HPDE6-E6E7 (cell line): ENCODE results near the gene CLN6.

Experiments
- DNase-seq: peaks from one replicate; pipeline ENCODE4 v3.0.0; 2011; ENCODE audit warnings: missing footprints; ENCODE audit errors: extremely low spot score

The CLN6 gene

DNA sequence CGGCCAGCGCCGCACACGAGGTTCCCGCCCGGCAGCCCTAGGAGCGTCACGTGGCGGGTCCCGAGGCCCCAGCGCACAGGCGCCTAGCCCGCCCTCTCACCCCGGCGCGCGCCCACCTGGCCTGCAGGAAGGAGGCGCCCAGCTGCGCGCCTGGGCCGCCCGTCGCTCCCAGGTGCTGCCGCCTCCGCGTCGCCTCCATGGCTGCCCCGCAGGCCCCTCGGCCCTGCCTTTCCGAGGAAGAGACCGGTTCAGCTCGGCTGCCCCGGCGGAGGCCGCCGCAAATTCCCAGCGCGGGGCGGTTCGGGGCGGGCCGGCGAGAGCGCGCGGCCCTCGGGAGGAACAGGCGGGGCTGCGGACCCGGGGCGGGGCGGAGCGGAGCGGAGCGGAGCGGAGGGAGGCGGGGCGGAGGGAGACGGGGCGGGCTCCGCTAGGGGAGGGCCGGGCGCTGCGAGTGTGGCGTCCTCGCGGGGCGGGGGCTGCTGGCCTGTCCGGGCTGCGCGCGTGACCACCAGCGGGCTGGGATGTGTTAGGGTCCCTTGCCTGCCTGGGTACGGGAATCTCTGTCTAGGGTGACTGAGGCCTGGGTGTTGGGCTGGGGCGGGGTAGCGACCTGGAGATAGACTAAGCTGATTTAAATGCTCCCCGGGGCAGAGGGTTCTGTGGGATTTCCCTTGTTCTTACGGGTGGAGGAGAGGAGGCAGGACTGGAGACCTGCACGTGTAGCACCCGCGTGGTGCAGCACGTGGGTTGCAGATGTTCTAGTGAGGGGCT, at the start of gene CLN6:
TSS of gene CLN6 (minus strand) at position 343 of the 771 bp plus-strand sequence. CDS start at position 199, 144 bp downstream.
- DNase-seq, result peak; percentile 78

DNA sequence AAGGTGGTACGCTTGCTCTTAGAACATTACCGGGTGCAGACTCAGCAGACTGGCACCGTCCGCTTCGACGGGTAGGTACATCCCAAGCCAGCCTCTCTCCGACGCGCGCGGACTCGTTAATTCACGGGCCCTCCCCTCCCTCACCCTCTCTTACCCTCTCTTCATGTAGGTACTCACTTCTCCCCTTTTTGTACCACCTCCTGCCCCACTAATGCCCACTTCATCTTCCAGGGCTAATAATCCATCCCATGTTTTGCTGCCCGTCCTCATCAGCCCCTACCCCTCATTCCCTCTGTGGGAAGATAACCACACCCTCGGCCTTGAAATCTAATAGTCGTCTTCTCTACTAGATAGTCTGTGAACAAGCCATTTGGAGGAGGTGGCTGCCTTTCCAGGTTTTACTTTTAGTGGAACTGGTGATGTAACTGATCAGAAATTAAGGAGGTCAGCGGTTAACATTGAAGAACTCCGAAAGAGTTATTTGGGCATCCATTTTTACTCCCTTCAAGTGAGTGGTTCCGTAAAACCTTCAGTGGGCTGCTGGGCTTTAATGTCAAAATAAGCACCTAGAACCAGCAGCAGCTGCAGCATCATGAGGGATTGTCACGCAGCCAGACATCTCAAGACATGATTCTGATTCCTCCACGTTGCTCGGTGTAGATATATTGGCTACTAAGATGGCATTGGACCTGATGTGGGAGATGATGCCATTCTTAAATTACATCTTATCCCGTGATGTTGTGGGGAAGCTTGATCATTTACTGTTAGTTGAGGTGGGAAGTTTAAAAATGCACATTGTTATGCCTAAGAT, 49.3 kb upstream of the CLN6 start:
- no peak for DNase-seq

DNA sequence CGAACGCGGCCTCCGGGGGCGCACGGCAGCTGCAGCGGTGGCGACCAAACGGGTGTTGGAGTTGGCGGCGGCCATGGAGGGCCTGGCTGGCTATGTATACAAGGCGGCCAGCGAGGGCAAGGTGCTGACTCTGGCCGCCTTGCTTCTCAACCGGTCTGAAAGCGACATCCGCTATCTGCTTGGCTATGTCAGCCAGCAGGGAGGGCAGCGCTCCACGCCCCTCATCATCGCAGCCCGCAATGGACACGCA, 48.7 kb upstream of the CLN6 start:
- DNase-seq, result no peak

DNA sequence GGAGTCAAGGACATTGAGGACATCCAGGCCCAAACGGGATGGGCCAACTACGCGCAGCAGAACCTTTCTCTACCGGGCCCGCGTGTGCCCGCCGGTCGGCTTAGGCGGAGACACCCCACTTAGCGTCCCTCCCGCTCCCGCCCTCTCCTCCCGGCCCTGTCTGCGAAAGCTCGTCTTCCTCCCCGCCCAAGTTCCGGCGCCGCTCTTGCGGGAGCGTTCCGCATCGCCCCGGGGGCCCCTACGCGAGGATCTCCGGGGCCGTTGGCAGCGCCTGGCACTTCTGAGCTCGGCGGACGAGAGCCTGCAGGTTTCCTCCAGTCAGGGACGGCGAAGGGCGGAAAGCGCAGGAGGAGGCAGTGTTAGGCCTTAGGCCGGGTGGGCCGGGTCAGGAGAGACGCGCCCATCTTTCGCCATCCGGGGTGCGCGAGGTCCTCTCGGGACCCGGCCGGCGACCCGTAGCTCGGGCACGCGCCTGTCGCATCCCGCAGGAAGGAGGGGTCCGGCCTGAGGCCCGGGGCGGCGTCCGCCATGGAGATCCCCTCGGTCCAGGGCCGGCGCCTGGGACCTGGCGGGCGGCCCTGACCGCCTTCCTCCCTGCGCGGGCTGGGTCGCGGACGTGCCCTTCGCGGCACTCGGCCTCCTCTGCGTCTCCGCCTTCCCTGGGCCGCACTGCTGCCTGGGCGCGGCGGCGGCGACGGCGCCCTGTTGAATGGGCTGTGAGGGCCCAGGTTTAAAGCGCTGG, 48.2 kb upstream of the CLN6 start, which contains the start of gene FEM1B:
TSS of gene FEM1B (plus strand) at position 143 of the 742 bp plus-strand sequence. CDS start 673 bp downstream, outside the sequence.
- peak; percentile 58 for DNase-seq

DNA sequence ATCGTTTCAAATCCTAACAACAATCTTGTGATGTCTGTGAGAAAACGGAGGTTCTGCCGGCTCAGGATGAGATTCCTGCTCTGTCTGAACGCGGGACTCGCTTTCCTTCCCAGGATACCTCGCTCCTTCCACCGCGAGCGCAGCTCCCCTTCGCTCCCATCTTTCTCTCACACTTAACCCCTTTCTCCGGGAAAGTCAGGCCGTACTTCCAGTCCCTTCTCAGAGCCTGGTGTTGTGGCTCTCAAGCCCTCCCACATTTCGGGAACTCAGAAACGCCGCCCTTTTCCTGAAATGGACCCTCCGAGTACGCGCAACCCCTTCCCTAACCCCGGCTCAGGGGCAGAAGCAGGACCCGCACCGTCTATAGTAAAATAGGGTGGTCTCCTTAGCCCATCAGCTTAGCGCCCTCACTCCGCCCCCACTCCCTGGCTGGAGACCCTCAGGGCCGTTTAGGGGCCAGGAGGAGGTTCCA, 47.6 kb upstream of the CLN6 start:
- no peak for DNase-seq

DNA sequence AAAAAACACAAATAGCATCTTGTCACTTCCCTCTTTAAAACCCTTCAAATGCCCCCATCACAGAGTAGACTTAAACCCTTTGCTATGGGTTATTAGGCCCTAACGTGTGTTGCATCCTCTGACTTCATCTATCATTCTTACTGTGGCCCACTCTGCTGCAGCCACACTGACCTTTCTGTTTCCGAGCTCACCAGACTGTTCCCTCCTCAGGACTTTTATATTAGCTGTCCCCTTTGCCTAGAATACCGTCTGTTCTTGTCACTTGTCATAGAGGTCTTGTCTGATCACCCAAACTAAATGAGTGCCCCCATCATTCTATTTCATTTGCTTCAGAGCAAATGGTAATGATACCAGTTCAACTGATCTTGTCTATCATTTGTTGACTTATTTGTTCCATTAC, 47.1 kb upstream of the CLN6 start:
- DNase-seq, result no peak

DNA sequence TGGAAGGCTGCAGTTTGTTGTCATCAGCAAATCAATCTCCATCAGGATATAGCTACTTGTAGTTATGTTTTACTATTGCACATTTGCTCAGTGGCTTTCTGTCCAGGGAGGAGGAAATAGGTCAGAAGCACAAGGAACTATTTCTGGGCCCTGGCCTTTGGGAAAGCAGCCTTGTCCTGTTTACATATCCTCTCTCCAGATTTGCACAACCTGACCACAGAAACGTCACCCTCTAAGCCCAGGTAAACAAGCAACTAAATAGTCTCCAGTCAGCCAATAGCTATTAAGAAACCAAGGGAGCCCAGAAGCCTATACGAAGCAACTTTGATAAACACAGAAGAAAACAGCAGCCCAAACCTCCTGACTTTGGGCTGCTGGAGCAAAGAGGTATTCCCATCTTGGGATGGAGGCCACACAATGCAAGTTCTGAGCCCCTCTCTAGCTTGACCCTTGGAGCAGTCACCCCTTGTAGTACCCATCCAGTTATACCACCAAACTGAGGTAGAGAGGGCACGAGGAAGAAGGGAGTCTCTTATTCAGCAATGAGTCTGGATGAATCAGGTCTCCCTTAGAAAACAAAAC, 45.7 kb upstream of the CLN6 start:
- no peak for DNase-seq

DNA sequence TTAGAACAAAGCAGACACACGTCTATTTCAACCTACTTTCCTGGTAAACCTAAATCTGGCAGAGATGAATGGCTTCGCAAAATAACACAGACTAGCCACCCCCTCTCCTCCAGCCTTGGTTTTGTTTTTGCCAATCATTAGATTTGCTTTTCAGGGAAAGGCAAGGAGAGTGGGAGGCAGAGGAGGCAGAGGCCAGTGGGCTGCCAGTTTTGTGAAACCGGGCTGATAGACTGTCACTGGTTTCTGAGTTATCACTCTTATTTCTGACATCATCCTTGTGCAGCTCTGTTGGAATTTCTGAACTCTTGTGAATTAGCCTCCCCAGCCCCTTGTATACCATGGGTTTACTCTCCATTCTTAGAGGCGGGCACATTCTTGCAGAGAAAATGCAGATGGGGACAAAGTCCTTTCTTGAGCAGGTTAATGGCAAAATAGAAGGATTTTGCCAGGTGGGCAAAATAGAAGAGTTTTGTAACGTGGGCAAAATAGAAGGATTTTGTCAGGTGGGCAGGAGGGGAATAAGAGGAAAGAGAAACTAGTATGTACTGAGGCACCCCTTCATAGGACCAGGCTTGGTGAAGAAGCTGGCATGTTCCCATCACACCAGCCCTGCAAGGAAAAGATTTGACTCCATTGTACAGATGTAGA, 44.8 kb upstream of the CLN6 start:
- DNase-seq, result no peak

DNA sequence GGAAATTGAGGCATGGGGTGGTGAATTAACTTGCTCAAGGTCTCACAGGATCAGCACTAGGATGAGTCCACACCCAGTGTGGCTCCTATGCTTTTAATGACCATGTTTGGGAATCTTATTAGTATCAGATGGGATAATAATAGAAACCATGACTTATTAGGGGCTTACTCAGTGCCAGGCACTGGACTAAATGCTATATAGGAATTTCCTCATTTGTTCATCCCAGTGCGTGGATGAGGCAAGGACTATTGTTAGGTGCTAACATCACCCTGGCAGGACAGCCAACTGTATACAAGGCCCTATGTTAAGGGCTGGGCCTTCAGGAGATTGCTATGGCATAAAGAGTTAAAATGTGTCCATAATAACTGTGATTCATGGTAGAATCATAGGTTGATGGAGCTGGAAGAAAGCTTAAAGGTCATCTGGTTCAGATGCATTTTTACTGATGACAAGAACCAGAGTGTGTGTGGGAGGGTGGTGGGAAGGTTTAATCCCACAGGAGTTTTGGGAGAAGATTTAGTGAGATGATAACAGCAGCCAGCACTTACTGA, 43.3 kb upstream of the CLN6 start:
- no peak for DNase-seq

DNA sequence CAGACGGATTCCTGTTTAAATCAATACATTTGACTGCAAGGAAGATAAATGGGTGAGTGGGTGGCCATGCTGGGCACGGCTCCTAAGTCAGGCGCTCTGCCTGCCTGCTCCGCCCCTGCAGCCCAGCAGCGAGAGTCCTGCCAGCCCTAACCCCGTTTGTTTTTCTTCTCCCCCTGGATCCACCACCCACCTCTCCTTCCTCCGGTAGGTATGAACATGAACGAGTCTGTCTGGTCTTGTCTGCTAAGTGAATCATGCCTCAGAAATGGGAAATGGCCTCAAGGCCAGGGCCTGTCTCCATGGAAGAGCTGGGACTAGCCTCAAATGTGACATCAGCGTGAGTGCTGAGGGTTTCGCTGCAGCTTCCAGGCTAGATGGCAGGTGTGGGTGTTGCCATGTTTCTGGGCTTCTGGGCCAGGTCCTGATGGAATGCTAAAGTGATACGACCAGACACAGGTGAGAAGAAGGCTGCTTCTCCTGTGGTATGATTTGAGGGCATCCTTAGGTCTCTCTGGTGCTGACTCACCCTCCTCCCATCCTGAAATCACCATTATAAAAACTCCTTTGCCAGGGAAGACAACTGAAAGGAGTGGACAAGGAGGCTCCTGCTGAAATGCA, 42.4 kb upstream of the CLN6 start:
- DNase-seq, result peak; percentile 85

DNA sequence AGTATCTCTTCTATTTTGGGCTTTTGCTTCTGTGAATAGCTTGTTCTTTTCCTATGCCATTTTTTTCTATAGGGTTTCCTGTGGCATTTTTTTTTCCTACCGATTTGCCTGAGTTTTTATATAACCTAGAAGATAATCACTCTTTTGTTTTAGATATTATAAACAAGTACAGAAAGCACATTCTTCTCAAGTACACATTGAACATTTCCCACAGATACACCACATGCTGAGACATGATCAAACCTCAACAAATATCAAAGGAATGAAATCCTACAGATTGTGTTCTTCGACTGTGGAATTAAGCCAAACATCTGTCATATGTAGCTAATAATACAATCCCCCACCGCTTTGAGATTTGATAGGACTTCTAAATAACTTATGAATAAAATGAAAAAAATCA, 38.9 kb upstream of the CLN6 start:
- DNase-seq, result no peak

DNA sequence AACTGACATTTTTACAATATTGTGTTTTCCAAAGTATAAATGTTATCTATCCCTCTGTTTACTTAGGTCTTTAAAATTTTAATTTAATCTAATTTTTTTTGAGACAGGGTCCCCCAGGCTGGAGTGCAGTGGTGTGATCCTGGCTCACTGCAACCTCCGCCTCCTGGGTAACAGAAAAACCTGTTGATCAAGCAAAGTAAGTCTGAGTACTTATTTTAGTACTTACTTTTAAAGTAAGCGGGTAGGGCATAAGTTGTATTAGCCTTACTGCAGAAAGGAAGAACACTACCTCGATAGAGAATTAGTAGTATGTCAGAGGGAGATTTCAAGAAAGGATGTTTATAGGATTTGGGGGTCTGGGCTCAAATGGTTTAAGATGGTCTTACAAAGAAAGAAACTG, 36.1 kb upstream of the CLN6 start:
- no peak for DNase-seq

DNA sequence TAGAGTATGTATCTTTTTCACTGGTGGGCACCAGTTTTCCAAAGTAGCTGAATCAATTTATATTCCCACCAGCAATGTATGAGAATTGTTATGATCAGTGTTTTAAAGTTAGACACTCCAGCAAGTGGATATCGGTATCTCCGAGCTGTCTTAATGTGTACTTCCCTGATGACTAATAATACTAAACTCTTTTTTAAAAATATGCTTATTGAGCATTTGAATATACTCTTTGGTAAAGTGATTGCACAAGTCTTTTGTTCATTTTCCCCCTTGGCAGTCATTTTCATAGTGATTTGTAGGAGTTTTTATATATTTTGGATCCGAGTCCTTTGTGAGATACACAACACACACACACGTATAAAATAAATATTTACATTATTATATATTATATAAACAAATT, 35.6 kb upstream of the CLN6 start:
- DNase-seq, result no peak

DNA sequence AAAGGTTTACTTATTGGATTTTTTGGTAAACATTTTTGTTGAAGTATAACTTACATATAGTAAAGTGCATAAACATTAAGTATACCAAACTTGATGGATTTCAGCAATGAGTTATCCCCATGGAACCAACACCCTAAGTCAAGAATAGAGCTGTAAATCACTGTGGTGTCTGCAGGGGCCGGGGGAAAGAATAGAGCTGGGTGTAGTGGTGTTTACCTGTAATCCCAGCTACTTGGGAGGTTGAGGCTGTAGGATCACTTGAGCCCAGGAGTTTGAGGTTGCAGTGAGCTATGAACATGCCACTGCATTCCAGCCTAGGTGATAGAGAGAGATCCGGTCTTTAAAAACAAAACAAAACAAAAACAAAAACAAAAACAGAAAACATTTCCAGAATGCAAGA, 34.8 kb upstream of the CLN6 start:
- DNase-seq, result no peak

DNA sequence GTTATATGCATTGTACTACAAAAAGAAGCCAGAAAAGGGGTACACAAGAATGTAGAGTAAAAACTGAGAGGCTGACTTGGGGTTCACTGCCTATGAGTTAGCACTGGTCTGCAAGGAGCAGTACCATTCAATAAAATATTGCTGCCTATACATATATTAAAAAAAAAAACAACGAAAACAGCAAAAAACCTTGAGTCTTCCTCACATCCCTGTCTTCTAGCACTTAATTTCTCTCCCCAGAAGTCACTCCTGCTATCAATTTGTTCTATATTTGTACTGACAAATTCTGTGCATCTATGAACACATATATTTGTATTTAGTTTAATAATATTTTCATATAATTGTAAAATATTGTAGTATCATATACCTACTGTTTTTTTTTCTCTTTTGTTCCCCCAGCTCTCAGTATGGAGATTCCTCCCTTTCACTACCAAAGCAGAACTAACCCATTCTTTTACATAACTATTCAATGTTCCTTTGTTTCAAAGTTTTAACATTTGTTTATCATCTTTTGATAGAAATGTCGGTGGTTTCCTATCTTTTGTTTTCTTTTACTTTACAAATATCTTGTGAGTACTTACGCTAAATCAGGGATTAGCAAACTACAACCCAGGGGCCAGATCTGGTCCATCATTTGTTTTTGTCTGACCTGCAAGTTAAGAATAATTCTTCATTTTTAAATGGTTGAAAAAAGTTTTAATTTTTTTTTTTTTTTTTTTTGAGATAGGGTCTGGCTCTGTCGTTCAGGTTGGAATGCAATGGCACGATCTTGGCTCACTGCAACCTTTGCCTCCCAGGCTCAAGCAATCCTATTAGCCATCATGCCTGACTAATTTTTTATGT, 33.2 kb upstream of the CLN6 start:
- no peak for DNase-seq

DNA sequence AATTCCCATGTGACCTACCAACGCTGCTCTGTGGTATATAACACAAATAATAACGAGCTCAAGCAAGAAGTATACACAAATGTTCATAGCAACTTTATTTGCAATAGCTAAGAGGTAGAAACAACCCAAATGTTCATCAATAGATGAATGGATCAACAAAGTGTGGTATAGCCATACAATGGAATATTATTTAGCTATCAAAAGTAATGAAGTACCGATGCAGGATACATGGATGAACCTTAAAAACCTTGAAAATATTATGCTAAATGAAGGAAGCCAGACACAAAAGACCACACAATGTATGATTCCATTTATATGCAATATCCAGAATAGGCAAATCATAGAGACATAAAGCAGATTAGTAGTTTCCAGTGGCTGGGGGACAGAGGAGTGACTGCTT, 32.5 kb upstream of the CLN6 start:
- DNase-seq, result no peak

DNA sequence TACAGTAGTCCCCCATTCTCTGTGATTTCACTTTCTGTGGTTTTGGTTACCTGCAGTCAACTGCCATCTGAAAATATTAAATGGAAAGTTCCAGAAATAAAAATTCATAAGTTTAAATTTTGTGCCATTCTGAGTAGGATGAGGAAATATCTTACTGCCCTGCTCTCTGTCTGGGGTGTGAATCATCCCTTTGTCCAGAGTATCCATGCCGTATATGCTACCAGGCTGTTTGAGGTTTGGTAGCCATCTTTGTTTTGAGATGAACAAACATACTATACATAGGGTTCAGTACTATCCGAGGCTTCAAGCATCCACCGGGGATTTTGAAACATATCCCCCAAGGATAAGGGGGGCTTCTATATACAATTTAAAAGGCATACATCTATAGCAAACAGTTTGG, 31.7 kb upstream of the CLN6 start:
- no peak for DNase-seq

DNA sequence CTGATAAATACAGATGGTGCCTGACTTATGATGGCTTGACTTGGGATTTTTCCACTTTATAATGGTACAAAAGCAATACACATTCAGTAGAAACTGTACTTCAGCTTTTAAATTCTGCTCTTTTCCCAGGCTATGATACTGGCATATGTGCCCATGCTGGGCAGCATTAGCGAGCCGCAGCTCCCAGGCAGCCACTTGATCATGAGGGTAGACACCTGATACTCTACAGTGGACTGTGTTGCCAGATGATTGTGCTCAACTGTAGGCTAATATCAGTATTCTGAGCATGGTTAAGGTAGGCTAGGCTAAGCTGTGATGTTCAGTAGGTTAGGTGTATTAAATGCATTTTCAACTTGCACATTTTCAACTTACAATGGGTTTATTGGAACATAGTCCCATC, 30.4 kb upstream of the CLN6 start:
- no peak for DNase-seq

DNA sequence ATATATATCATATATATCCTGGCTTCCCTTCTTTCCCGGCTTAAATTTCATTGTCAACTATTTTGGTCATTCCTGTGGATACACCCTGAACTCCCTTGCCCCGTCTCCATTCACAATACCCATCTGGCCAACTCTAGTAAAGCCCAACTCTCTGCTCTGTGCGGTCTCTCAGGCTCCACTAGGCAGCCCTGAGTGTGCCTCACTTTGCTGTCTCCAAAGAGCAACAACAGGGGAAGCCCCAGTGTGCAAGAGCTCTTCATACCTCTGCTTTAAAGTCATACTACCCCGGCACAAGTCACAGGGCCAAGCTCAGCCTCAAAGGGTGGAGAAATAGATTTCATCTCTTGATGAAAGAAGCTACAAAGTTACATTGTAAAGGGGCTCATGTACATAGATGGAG, 29.2 kb upstream of the CLN6 start:
- DNase-seq, result no peak
